HEK293 (cell line): ENCODE data around the gene ERBB4.

Experiments used
- CTCF ChIA-PET: fragments of 350-600 bp; formaldehyde crosslinking; extraction: SDS; loops from one replicate; lab custom pipeline; 2021; ENCODE audit warnings: antibody characterized with exemption; lab: Yijun Ruan, JAX
- POLR2A ChIA-PET: fragments of 300-600 bp; formaldehyde crosslinking; extraction: SDS; loops from one replicate; lab custom pipeline; 2020; ENCODE audit warnings: antibody characterized with exemption, inconsistent platforms; lab: Yijun Ruan, JAX
- H3K27ac ChIP-seq: fragments of 200-500 bp; sonication (Bioruptor generic); 2 replicates; pipeline ENCODE4 v1.5.1; 2014; ENCODE audit warnings: low read depth, low read length, control low read depth, inconsistent platforms; ENCODE audit errors: extremely low read depth
- H3K36me3 ChIP-seq, 2 experiments: fragments of 200-500 bp in 1 of 2; sonication (Bioruptor generic) in 1 of 2; 1 replicate in 1 of 2; 2 replicates in 1 of 2; pipeline ENCODE4 v1.5.1; 2014 to 2017; ENCODE audit warnings: inconsistent platforms in 2 of 2, low read length in 2 of 2; ENCODE audit not compliant: control insufficient read depth in 2 of 2, insufficient read depth in 1 of 2
- H3K4me1 ChIP-seq: fragments of 200-500 bp; sonication (Bioruptor generic); 2 replicates; pipeline ENCODE4 v1.5.1; 2014; ENCODE audit warnings: mild to moderate bottlenecking, low read length, inconsistent platforms; ENCODE audit not compliant: control insufficient read depth, insufficient read depth
- H3K4me3 ChIP-seq: 2 replicates; pipeline ENCODE4 v1.5.1; 2011; ENCODE audit warnings: low read depth, mild to moderate bottlenecking, control low read depth, low read length, moderate library complexity
- H3K9me3 ChIP-seq: fragments of 200-500 bp; sonication (Bioruptor generic); 2 replicates; pipeline ENCODE4 v1.5.1; 2014; ENCODE audit warnings: low read depth, low read length, inconsistent platforms; ENCODE audit not compliant: control insufficient read depth, insufficient read depth
- GLI4 ChIP-seq: fragments of 450-650 bp; formaldehyde crosslinking; IDR thresholded peaks from 2 replicates; pipeline ENCODE4 v1.5.1; 2016; ENCODE audit warnings: missing biosample characterization, missing genetic modification characterization
- KLF10 ChIP-seq: fragments of 450-650 bp; IDR thresholded peaks from 2 replicates; pipeline ENCODE4 v1.5.1; 2018; ENCODE audit warnings: missing biosample characterization, mild to moderate bottlenecking, missing genetic modification characterization
- SCRT1 ChIP-seq: fragments of 450-650 bp; formaldehyde crosslinking; IDR thresholded peaks from 2 replicates; pipeline ENCODE4 v1.5.1; 2016; ENCODE audit warnings: missing biosample characterization, missing genetic modification characterization, borderline replicate concordance
- ZFHX2 ChIP-seq: fragments of 450-650 bp; formaldehyde crosslinking; conservative IDR thresholded peaks from 2 replicates; pipeline ENCODE4 v1.5.1; 2016; ENCODE audit warnings: missing biosample characterization, missing genetic modification characterization
- ZNF146 ChIP-seq: fragments of 450-650 bp; formaldehyde crosslinking; IDR thresholded peaks from 2 replicates; pipeline ENCODE4 v1.5.1; 2016; ENCODE audit warnings: missing biosample characterization, missing genetic modification characterization
- ZNF26 ChIP-seq: fragments of 450-650 bp; formaldehyde crosslinking; IDR thresholded peaks from 2 replicates; pipeline ENCODE4 v1.5.1; 2016; ENCODE audit warnings: missing biosample characterization, missing genetic modification characterization
- ZNF473 ChIP-seq: fragments of 450-650 bp; formaldehyde crosslinking; IDR thresholded peaks from 2 replicates; pipeline ENCODE4 v1.5.1; 2017; ENCODE audit warnings: missing biosample characterization, missing genetic modification characterization
- ZNF501 ChIP-seq: fragments of 450-650 bp; formaldehyde crosslinking; IDR thresholded peaks from 2 replicates; pipeline ENCODE4 v1.5.1; 2016; ENCODE audit warnings: missing biosample characterization, missing genetic modification characterization
- ZNF513 ChIP-seq: fragments of 450-650 bp; IDR thresholded peaks from 2 replicates; pipeline ENCODE4 v1.5.1; 2018; ENCODE audit warnings: missing biosample characterization, missing genetic modification characterization
- ZNF518A ChIP-seq: fragments of 450-650 bp; formaldehyde crosslinking; conservative IDR thresholded peaks from 2 replicates; pipeline ENCODE4 v1.5.1; 2016; ENCODE audit warnings: low read depth, missing biosample characterization, missing genetic modification characterization
- ZNF555 ChIP-seq: fragments of 450-650 bp; formaldehyde crosslinking; conservative IDR thresholded peaks from 2 replicates; pipeline ENCODE4 v1.5.1; 2017; ENCODE audit warnings: missing biosample characterization, mild to moderate bottlenecking, missing genetic modification characterization, inconsistent platforms
- ZNF654 ChIP-seq: fragments of 450-650 bp; formaldehyde crosslinking; IDR thresholded peaks from 2 replicates; pipeline ENCODE4 v1.5.1; 2016; ENCODE audit warnings: low read depth, missing biosample characterization, missing genetic modification characterization
- ZNF747 ChIP-seq: fragments of 450-650 bp; formaldehyde crosslinking; IDR thresholded peaks from 2 replicates; pipeline ENCODE4 v1.5.1; 2016; ENCODE audit warnings: missing biosample characterization, missing genetic modification characterization
- ZNF76 ChIP-seq: fragments of 450-650 bp; formaldehyde crosslinking; IDR thresholded peaks from 2 replicates; pipeline ENCODE4; 2016; ENCODE audit warnings: low read depth, missing biosample characterization, missing genetic modification characterization, borderline replicate concordance
- ZNF837 ChIP-seq: fragments of 450-650 bp; formaldehyde crosslinking; IDR thresholded peaks from 2 replicates; pipeline ENCODE4 v1.5.1; 2016; ENCODE audit warnings: missing biosample characterization, missing genetic modification characterization
- ZSCAN23 ChIP-seq: fragments of 450-650 bp; formaldehyde crosslinking; IDR thresholded peaks from 2 replicates; pipeline ENCODE4 v1.5.1; 2016; ENCODE audit warnings: missing biosample characterization, missing genetic modification characterization
- TF ChIP-seq, protein P1 (sequence below): fragments of 450-650 bp; formaldehyde crosslinking; IDR thresholded peaks from 2 replicates; pipeline ENCODE4 v1.5.1; 2016; ENCODE audit warnings: missing biosample characterization, missing genetic modification characterization, borderline replicate concordance
- TF ChIP-seq, protein P2 (sequence below): fragments of 450-650 bp; formaldehyde crosslinking; IDR thresholded peaks from 2 replicates; pipeline ENCODE4 v1.5.1; 2016; ENCODE audit warnings: missing biosample characterization, missing genetic modification characterization
- TF ChIP-seq, protein P3 (sequence below): fragments of 450-650 bp; formaldehyde crosslinking; IDR thresholded peaks from 2 replicates; pipeline ENCODE4 v1.5.1; 2017; ENCODE audit warnings: missing biosample characterization, missing genetic modification characterization
- TF ChIP-seq, protein P4 (sequence below): fragments of 450-650 bp; formaldehyde crosslinking; IDR thresholded peaks from 2 replicates; pipeline ENCODE4 v1.5.1; 2016; ENCODE audit warnings: missing biosample characterization, missing genetic modification characterization

The ERBB4 gene

GRCh38 chr2:211931314-211931713 lies 607.3 kb downstream of the ERBB4 start (continued):
- TF ChIP-seq, protein P1, sequence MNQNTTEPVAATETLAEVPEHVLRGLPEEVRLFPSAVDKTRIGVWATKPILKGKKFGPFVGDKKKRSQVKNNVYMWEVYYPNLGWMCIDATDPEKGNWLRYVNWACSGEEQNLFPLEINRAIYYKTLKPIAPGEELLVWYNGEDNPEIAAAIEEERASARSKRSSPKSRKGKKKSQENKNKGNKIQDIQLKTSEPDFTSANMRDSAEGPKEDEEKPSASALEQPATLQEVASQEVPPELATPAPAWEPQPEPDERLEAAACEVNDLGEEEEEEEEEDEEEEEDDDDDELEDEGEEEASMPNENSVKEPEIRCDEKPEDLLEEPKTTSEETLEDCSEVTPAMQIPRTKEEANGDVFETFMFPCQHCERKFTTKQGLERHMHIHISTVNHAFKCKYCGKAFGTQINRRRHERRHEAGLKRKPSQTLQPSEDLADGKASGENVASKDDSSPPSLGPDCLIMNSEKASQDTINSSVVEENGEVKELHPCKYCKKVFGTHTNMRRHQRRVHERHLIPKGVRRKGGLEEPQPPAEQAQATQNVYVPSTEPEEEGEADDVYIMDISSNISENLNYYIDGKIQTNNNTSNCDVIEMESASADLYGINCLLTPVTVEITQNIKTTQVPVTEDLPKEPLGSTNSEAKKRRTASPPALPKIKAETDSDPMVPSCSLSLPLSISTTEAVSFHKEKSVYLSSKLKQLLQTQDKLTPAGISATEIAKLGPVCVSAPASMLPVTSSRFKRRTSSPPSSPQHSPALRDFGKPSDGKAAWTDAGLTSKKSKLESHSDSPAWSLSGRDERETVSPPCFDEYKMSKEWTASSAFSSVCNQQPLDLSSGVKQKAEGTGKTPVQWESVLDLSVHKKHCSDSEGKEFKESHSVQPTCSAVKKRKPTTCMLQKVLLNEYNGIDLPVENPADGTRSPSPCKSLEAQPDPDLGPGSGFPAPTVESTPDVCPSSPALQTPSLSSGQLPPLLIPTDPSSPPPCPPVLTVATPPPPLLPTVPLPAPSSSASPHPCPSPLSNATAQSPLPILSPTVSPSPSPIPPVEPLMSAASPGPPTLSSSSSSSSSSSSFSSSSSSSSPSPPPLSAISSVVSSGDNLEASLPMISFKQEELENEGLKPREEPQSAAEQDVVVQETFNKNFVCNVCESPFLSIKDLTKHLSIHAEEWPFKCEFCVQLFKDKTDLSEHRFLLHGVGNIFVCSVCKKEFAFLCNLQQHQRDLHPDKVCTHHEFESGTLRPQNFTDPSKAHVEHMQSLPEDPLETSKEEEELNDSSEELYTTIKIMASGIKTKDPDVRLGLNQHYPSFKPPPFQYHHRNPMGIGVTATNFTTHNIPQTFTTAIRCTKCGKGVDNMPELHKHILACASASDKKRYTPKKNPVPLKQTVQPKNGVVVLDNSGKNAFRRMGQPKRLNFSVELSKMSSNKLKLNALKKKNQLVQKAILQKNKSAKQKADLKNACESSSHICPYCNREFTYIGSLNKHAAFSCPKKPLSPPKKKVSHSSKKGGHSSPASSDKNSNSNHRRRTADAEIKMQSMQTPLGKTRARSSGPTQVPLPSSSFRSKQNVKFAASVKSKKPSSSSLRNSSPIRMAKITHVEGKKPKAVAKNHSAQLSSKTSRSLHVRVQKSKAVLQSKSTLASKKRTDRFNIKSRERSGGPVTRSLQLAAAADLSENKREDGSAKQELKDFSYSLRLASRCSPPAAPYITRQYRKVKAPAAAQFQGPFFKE, result no peak
- TF ChIP-seq GLI4 (tag by site-specific recombination), result no peak
- TF ChIP-seq ZNF513, result no peak
- no peak for TF ChIP-seq ZSCAN23 (tag by site-specific recombination)
- no peak for TF ChIP-seq ZNF146 (tag by site-specific recombination)
- no peak for TF ChIP-seq ZNF747 (tag by site-specific recombination)
- no peak for TF ChIP-seq ZNF518A (tag by site-specific recombination)
- no peak for TF ChIP-seq ZNF555 (tag by site-specific recombination)
- TF ChIP-seq ZFHX2 (tag by site-specific recombination), result no peak
- TF ChIP-seq ZNF837 (tag by site-specific recombination), result no peak
- no peak for TF ChIP-seq ZNF473 (tag by site-specific recombination)
- no peak for TF ChIP-seq ZNF654 (tag by site-specific recombination)
- TF ChIP-seq, protein P2, sequence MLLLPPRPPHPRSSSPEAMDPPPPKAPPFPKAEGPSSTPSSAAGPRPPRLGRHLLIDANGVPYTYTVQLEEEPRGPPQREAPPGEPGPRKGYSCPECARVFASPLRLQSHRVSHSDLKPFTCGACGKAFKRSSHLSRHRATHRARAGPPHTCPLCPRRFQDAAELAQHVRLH (tag by site-specific recombination), result no peak

GRCh38 chr2:211930331-211930730 lies 608.3 kb downstream of the ERBB4 start:
- Histone ChIP-seq H3K4me3 (no peak overlapping the region), H3K27ac (no peak overlapping the region), H3K9me3 (no peaks in the 10 kb centered on the region), H3K36me3 (no peaks in the 10 kb centered on the region), H3K4me1 (peaks cover 28% of the 10 kb centered on the region)
- ChIA-PET CTCF (no interaction called here), POLR2A (no interaction called here)
- TF ChIP-seq ZNF501 (tag by site-specific recombination), result no peak
- no peak for TF ChIP-seq ZNF76
- no peak for TF ChIP-seq ZNF26 (tag by site-specific recombination)
- no peak for TF ChIP-seq KLF10 (tag by site-specific recombination)
- TF ChIP-seq, protein P3, sequence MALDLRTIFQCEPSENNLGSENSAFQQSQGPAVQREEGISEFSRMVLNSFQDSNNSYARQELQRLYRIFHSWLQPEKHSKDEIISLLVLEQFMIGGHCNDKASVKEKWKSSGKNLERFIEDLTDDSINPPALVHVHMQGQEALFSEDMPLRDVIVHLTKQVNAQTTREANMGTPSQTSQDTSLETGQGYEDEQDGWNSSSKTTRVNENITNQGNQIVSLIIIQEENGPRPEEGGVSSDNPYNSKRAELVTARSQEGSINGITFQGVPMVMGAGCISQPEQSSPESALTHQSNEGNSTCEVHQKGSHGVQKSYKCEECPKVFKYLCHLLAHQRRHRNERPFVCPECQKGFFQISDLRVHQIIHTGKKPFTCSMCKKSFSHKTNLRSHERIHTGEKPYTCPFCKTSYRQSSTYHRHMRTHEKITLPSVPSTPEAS (tag by site-specific recombination), result no peak
- no peak for TF ChIP-seq SCRT1
- TF ChIP-seq, protein P4, sequence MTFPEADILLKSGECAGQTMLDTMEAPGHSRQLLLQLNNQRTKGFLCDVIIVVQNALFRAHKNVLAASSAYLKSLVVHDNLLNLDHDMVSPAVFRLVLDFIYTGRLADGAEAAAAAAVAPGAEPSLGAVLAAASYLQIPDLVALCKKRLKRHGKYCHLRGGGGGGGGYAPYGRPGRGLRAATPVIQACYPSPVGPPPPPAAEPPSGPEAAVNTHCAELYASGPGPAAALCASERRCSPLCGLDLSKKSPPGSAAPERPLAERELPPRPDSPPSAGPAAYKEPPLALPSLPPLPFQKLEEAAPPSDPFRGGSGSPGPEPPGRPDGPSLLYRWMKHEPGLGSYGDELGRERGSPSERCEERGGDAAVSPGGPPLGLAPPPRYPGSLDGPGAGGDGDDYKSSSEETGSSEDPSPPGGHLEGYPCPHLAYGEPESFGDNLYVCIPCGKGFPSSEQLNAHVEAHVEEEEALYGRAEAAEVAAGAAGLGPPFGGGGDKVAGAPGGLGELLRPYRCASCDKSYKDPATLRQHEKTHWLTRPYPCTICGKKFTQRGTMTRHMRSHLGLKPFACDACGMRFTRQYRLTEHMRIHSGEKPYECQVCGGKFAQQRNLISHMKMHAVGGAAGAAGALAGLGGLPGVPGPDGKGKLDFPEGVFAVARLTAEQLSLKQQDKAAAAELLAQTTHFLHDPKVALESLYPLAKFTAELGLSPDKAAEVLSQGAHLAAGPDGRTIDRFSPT (tag by site-specific recombination), result no peak
